GM13977 (cell line): Measurements from ENCODE around the gene DENND5B.

Source experiments
- DNase-seq: peaks from one replicate; pipeline ENCODE4 v3.0.0; 2012; ENCODE audit warnings: low spot score
- in situ Hi-C: fragments of 300-500 bp; cut with MboI; formaldehyde crosslinking; loops from one replicate; pipeline ENCODE4 v1.12.0; 2022; ENCODE audit warnings: low sequenced_read_pairs, low pct_unique_long_range_greater_than_20kb, mixed read lengths, inconsistent platforms; ENCODE audit not compliant: unreplicated experiment
- TF ChIP-seq, protein P1 (sequence below): IDR thresholded peaks from 2 replicates; pipeline ENCODE4 v1.5.1; 2012; ENCODE audit warnings: mild to moderate bottlenecking, control low read depth; ENCODE audit not compliant: insufficient read depth; ENCODE audit errors: extremely low read depth, missing control alignments

DENND5B gene

GRCh38 chr12:31521964-31522363, 69.0 kb downstream of the DENND5B start:
- in situ Hi-C loops, result no loop called here
- no peak for DNase-seq
- TF ChIP-seq, protein P1, sequence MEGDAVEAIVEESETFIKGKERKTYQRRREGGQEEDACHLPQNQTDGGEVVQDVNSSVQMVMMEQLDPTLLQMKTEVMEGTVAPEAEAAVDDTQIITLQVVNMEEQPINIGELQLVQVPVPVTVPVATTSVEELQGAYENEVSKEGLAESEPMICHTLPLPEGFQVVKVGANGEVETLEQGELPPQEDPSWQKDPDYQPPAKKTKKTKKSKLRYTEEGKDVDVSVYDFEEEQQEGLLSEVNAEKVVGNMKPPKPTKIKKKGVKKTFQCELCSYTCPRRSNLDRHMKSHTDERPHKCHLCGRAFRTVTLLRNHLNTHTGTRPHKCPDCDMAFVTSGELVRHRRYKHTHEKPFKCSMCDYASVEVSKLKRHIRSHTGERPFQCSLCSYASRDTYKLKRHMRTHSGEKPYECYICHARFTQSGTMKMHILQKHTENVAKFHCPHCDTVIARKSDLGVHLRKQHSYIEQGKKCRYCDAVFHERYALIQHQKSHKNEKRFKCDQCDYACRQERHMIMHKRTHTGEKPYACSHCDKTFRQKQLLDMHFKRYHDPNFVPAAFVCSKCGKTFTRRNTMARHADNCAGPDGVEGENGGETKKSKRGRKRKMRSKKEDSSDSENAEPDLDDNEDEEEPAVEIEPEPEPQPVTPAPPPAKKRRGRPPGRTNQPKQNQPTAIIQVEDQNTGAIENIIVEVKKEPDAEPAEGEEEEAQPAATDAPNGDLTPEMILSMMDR, result no peak

DNA sequence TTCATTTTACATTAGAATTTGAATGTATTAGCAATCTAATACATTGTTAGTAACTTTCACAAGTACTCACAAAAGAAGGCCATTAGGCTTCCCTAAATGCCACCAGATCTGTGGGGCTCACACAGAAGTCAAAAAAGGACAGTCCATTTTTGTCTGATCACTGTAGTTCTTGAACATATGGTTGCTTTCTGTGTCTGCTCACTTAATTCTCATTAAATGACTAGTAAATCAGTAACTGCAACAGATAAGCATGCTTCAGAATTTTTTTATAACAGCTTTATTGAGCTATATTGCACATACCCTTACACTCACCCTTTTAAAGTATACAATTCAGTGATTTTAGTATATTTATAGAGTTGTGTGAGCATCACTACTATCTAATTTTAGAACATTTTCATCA, 71.4 kb downstream of the DENND5B start:
- TF ChIP-seq, protein P1, result no peak
- in situ Hi-C loops, result no loop called here
- no peak for DNase-seq

- DNase-seq, result no peak
- in situ Hi-C loops, result no loop called here
Measured at GRCh38 chr12:31518680-31519227, 72.2 kb downstream of the DENND5B start.

GRCh38 chr12:31517994-31518393, 72.9 kb downstream of the DENND5B start:
- in situ Hi-C loops, result no loop called here
- no peak for DNase-seq
- TF ChIP-seq, protein P1, result no peak

More at GRCh38 chr12:31518680-31519227, 72.2 kb downstream of the DENND5B start:
- TF ChIP-seq, protein P1, result no peak

DNA sequence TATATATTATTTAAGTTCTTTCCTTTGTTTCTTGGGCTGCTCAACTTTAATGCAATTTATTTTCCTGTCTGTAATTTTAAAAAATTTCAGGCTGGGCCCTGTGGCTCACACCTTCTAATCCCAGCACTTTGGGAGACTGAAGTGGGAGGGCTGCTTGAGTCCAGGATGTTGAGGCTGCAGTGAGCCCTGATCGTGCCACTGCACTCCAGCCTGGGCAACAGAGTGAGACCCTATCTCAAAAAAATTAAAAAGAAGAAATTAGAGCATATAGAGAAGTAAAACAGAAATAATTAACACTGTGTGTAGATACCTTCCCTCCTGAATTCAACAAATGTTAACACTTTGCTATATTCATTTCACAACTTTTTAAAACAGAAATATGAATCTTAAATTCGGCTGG, 74.2 kb downstream of the DENND5B start:
- TF ChIP-seq, protein P1, result no peak
- in situ Hi-C loops, result no loop called here
- DNase-seq, result no peak

- DNase-seq, result no peak
- TF ChIP-seq, protein P1, result no peak
- in situ Hi-C loops, result no loop called here
Measured at GRCh38 chr12:31514912-31515311, 76.0 kb downstream of the DENND5B start.

DNA sequence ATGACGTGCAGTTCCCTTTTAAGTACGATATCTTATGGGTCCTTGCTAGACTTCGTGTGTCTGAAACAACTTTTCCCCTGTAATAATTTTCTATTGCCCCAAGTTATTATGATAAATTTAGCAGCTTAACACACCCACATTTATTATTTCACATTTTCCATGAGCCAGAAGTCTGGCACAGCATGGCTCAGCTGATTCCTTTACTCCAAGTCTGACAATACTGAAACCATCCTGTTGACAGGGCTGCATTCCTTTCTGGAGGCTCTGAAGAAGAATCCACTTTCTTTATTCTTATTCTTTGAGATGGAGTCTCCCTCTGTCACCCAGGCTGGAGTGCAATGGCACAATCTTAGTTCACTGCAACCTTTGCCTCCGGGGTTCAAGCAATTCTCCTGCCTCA, 80.9 kb downstream of the DENND5B start:
- TF ChIP-seq, protein P1, result no peak
- DNase-seq, result no peak
- in situ Hi-C loops, result no loop called here
